ENCODE results near the gene ZNF821.

DNA sequence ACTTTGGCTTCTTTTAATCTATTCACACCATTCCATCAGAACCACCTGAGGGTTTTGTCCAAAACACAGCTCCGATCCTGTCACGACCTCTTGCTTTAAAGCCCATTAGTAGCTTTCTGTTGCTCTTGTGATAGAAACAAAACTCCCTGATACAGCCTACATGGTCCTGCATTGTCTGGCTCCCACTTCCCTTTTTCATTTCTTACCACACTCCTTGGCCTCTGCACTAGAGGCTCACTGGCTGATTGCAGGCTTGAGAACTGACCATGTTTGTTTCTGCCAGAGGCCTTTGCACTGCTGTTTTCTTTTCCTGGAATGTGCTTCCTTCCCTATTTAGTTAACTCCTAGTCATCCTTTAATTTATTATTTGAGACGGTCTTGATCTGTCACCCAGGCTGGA, 35.1 kb upstream of the ZNF821 start:
- TF ChIP-seq POLR2AphosphoS5 (IDR thresholded peaks at IDR 0.05; ENCODE audit: low read depth, low read length) (no peak), SIN3A (IDR thresholded peaks at IDR 0.05; ENCODE audit: borderline replicate concordance, insufficient read depth, low read length) (no peak), TAF1 (IDR thresholded peaks at IDR 0.05; ENCODE audit: borderline replicate concordance, insufficient read depth, low read length) (no peak)
